H9 (cell line): ENCODE results near the gene ALOX5AP. TPM values are rescaled to one million over a fixed set of nuclear protein-coding genes. Genes with fewer than 3 reads are reported as not detected.

ENCODE experiments used
- DNase-seq: peaks from one replicate; pipeline ENCODE4 v3.0.0-alpha.2; 2017
- H2AFZ ChIP-seq: one replicate; pipeline ENCODE4 v1.6.1; 2013; ENCODE audit warnings: mild to moderate bottlenecking, low read length, control low read depth, moderate library complexity
- H2AK5ac ChIP-seq: 2 replicates; pipeline ENCODE4 v1.6.1; 2013; ENCODE audit warnings: low read length, control low read depth, mixed read lengths; ENCODE audit not compliant: insufficient read length
- H2BK120ac ChIP-seq: one replicate; pipeline ENCODE4 v1.6.1; 2013; ENCODE audit warnings: low read depth, mild to moderate bottlenecking, low read length, control low read depth, inconsistent platforms; ENCODE audit not compliant: poor library complexity, severe bottlenecking
- H2BK12ac ChIP-seq: 2 replicates; pipeline ENCODE4 v1.6.1; 2013; ENCODE audit warnings: low read length, control low read depth, mixed read lengths, low read depth; ENCODE audit not compliant: insufficient read length
- H2BK15ac ChIP-seq: 2 replicates; pipeline ENCODE4 v1.6.1; 2013; ENCODE audit warnings: low read depth, low read length, control low read depth
- H2BK20ac ChIP-seq: one replicate; pipeline ENCODE4 v1.6.1; 2013; ENCODE audit warnings: low read depth, mild to moderate bottlenecking, low read length, control low read depth, inconsistent platforms; ENCODE audit not compliant: poor library complexity, severe bottlenecking
- H2BK5ac ChIP-seq: 2 replicates; pipeline ENCODE4 v1.6.1; 2013; ENCODE audit warnings: low read length, control low read depth, mixed read lengths; ENCODE audit not compliant: insufficient read length
- H3K14ac ChIP-seq: 2 replicates; pipeline ENCODE4 v1.6.1; 2013; ENCODE audit warnings: low read length, control low read depth; ENCODE audit not compliant: insufficient read depth
- H3K18ac ChIP-seq: 2 replicates; pipeline ENCODE4 v1.6.1; 2013; ENCODE audit warnings: low read depth, mild to moderate bottlenecking, mixed read lengths, low read length, control low read depth; ENCODE audit not compliant: insufficient read length
- H3K23ac ChIP-seq: 2 replicates; pipeline ENCODE4 v1.6.1; 2013; ENCODE audit warnings: low read length, control low read depth, mixed read lengths, low read depth; ENCODE audit not compliant: insufficient read length
- H3K23me2 ChIP-seq: 2 replicates; pipeline ENCODE4 v1.6.1; 2013; ENCODE audit warnings: low read depth, mild to moderate bottlenecking, mixed read lengths, low read length, control low read depth; ENCODE audit not compliant: insufficient read length, poor library complexity, severe bottlenecking
- H3K27ac ChIP-seq: 2 replicates; pipeline ENCODE4 v1.5.1; 2013; ENCODE audit warnings: low read length, control low read depth, mixed read lengths, low read depth; ENCODE audit not compliant: insufficient read length
- H3K27me3 ChIP-seq: 2 replicates; pipeline ENCODE4 v1.6.1; 2013; ENCODE audit warnings: low read length, control low read depth, inconsistent platforms; ENCODE audit not compliant: insufficient read depth
- H3K4ac ChIP-seq: 2 replicates; pipeline ENCODE4 v1.6.1; 2013; ENCODE audit warnings: low read depth, mild to moderate bottlenecking, control low read depth, inconsistent platforms, low read length, moderate library complexity
- H3K4me1 ChIP-seq: 2 replicates; pipeline ENCODE4 v1.6.1; 2013; ENCODE audit warnings: low read length, control low read depth, inconsistent platforms; ENCODE audit not compliant: insufficient read depth
- H3K4me2 ChIP-seq: 2 replicates; pipeline ENCODE4 v1.6.1; 2013; ENCODE audit warnings: low read length, control low read depth, mixed read lengths; ENCODE audit not compliant: insufficient read length, insufficient read depth
- H3K56ac ChIP-seq: 2 replicates; pipeline ENCODE4 v1.6.1; 2013; ENCODE audit warnings: low read depth, mild to moderate bottlenecking, mixed read lengths, low read length, control low read depth; ENCODE audit not compliant: insufficient read length
- H3K79me1 ChIP-seq: 2 replicates; pipeline ENCODE4 v1.6.1; 2013; ENCODE audit warnings: low read depth, mild to moderate bottlenecking, moderate library complexity, low read length, control low read depth, inconsistent platforms; ENCODE audit not compliant: insufficient read depth, poor library complexity, severe bottlenecking
- H3K79me2 ChIP-seq: 2 replicates; pipeline ENCODE4 v1.6.1; 2013; ENCODE audit warnings: low read length, control low read depth, inconsistent platforms; ENCODE audit not compliant: insufficient read depth
- H3K9ac ChIP-seq: 2 replicates; pipeline ENCODE4 v1.6.1; 2013; ENCODE audit warnings: low read length, control low read depth, mixed read lengths; ENCODE audit not compliant: insufficient read length; ENCODE audit errors: extremely low read depth
- H3K9me3 ChIP-seq: one replicate; pipeline ENCODE4 v1.6.1; 2013; ENCODE audit warnings: low read depth, low read length, inconsistent platforms; ENCODE audit not compliant: control insufficient read depth
- H3T11ph ChIP-seq: one replicate; pipeline ENCODE4 v1.6.1; 2013; ENCODE audit warnings: mild to moderate bottlenecking, low read length, control low read depth, inconsistent platforms
- H4K20me1 ChIP-seq: one replicate; pipeline ENCODE4 v1.6.1; 2013; ENCODE audit not compliant: control insufficient read depth, insufficient read length, insufficient read depth
- H4K5ac ChIP-seq: 2 replicates; pipeline ENCODE4 v1.6.1; 2013; ENCODE audit warnings: low read depth, mild to moderate bottlenecking, mixed read lengths, low read length, control low read depth; ENCODE audit not compliant: insufficient read length
- H4K8ac ChIP-seq: replicated peaks from 2 replicates; pipeline ENCODE4 v1.6.1; 2013; ENCODE audit warnings: low read length, control low read depth, mixed read lengths, low read depth; ENCODE audit not compliant: insufficient read length
- H4K91ac ChIP-seq: 2 replicates; pipeline ENCODE4 v1.6.1; 2013; ENCODE audit warnings: low read depth, mild to moderate bottlenecking, moderate library complexity, mixed read lengths, low read length, control low read depth; ENCODE audit not compliant: insufficient read length
- H3K27ac Mint-ChIP-seq, 3 experiments: 2 replicates in 2 of 3; 3 replicates in 1 of 3; pipeline ENCODE4 v1.8.0; 2020 to 2021; ENCODE audit warnings: mixed read lengths in 3 of 3, mild to moderate bottlenecking in 1 of 3, moderate library complexity in 1 of 3
- H3K27me3 Mint-ChIP-seq: 2 replicates; pipeline ENCODE4 v1.8.0; 2021; ENCODE audit warnings: low read depth, mild to moderate bottlenecking, moderate library complexity, mixed read lengths
- H3K36me3 Mint-ChIP-seq, 3 experiments: 2 replicates in 2 of 3; 3 replicates in 1 of 3; pipeline ENCODE4 v1.8.0; 2020 to 2021; ENCODE audit warnings: low read depth in 3 of 3, mixed read lengths in 3 of 3; ENCODE audit not compliant: insufficient read depth in 1 of 3
- H3K4me1 Mint-ChIP-seq, 2 experiments: 2 replicates each; pipeline ENCODE4 v1.8.0; 2020; ENCODE audit warnings: mixed read lengths in 2 of 2
- H3K4me3 Mint-ChIP-seq, 2 experiments: 2 replicates in 1 of 2; 3 replicates in 1 of 2; pipeline ENCODE4 v1.8.0; 2020 to 2021; ENCODE audit warnings: mild to moderate bottlenecking in 2 of 2, mixed read lengths in 2 of 2, moderate library complexity in 1 of 2
- H3K9me3 Mint-ChIP-seq, 2 experiments: 2 replicates in 1 of 2; 3 replicates in 1 of 2; pipeline ENCODE4 v1.8.0; 2020; ENCODE audit warnings: mild to moderate bottlenecking in 2 of 2, mixed read lengths in 2 of 2, moderate library complexity in 1 of 2
- CTCF ChIP-seq: fragments of 200-600 bp; sonication (generic); conservative IDR thresholded peaks from 3 replicates; pipeline ENCODE4 v1.8.0; 2021; ENCODE audit warnings: antibody characterized with exemption, mild to moderate bottlenecking
- WGBS: extraction: QIAGEN DNeasy Blood & Tissue Kit; methylation state at CpG from one replicate; pipeline ENCODE4 v1.1.7; 2013; ENCODE audit warnings: missing lambda C conversion rate, low lambda C conversion rate, mixed read lengths; ENCODE audit not compliant: insufficient read length; ENCODE audit errors: extremely low coverage; 5-methylcytosine and 5-hydroxymethylcytosine counted together
- total RNA-seq: library from RNA; stranded (reverse); gene quantifications from 2 replicates; pipeline ENCODE4 v1.2.1, GENCODE V29; 2021

The ALOX5AP gene
- total RNA-seq, 1 experiment from 2014 or later: not detected

DNA sequence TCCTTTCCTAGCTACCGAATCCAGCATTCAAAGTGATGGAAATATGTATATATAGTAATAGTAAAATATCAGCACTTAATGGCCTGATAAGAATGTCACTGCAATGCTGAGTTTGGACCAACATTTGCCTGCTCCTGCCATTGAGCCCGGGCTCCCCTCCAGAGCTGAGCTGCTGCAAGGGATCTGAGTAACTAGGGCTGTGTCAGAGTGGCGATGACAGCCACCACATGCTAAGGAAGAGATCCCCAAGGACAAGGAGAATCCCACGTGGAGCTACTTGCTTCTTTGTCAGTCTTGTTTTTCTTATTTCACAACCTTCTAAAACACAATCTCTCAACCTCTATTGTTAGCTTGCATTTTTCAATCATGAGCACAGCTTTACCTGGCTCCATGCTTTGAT, 19.5 kb upstream of the ALOX5AP start:
- no peak for DNase-seq
- Histone ChIP-seq H3K4ac (no peak overlapping the region), H2BK120ac (no peak overlapping the region), H3K4me2 (no peak overlapping the region), H4K5ac (no peak overlapping the region), H2AFZ (no peak overlapping the region), H2AK5ac (no peak overlapping the region), H4K20me1 (no peaks in the 10 kb centered on the region), H3K18ac (no peak overlapping the region), H2BK5ac (no peak overlapping the region), H3K79me1 (no peaks in the 10 kb centered on the region), H3K9me3 (no peaks in the 10 kb centered on the region), H3K79me2 (no peaks in the 10 kb centered on the region), H3K27ac (no peak overlapping the region), H3K23me2 (no peaks in the 10 kb centered on the region), H3K23ac (no peak overlapping the region), H4K91ac (no peak overlapping the region), H3T11ph (no peak overlapping the region), H2BK12ac (no peak overlapping the region), H4K8ac (no peak overlapping the region), H3K56ac (no peak overlapping the region), H2BK15ac (no peak overlapping the region), H3K9ac (no peak overlapping the region), H3K4me1 (no peaks in the 10 kb centered on the region), H3K27me3 (no peaks in the 10 kb centered on the region), H2BK20ac (no peak overlapping the region), H3K14ac (no peak overlapping the region)
- TF ChIP-seq CTCF: no peak
- Mint-ChIP-seq H3K27ac (no peak overlapping the region), H3K36me3 (no peaks in the 10 kb centered on the region), H3K9me3 (no peaks in the 10 kb centered on the region), H3K27me3 (no peaks in the 10 kb centered on the region), H3K4me3 (no peak overlapping the region), H3K4me1 (no peaks in the 10 kb centered on the region)
- no CpG with 5 or more reads among the region's 4 CpGs for WGBS
